DOHH2 (cell line): ENCODE measurements around the gene YPEL1.

Source experiments
- H3F3A ChIP-seq: fragments of 200-600 bp; sonication (generic), shearing (Covaris generic); 2 replicates; pipeline ENCODE4 v1.6.0; 2016; ENCODE audit warnings: antibody characterized with exemption, mild to moderate bottlenecking; ENCODE audit not compliant: control insufficient read depth, insufficient read depth
- H3K27ac ChIP-seq: fragments of 200-600 bp; sonication (generic); 2 replicates; pipeline ENCODE4 v1.5.1; 2014; ENCODE audit warnings: low read depth, mild to moderate bottlenecking, low read length, moderate library complexity
- H3K27me3 ChIP-seq: fragments of 200-600 bp; sonication (generic); 2 replicates; pipeline ENCODE4 v1.6.1; 2014; ENCODE audit warnings: mild to moderate bottlenecking, low read length, mixed read lengths; ENCODE audit not compliant: control insufficient read depth
- H3K36me3 ChIP-seq: fragments of 200-600 bp; sonication (generic); 2 replicates; pipeline ENCODE4 v1.6.1; 2014; ENCODE audit warnings: mild to moderate bottlenecking, low read length, moderate library complexity, mixed read lengths; ENCODE audit not compliant: control insufficient read depth
- H3K4me1 ChIP-seq: fragments of 200-600 bp; sonication (generic); 2 replicates; pipeline ENCODE4 v1.6.1; 2014; ENCODE audit warnings: mild to moderate bottlenecking, low read length, mixed read lengths; ENCODE audit not compliant: control insufficient read depth
- H3K4me2 ChIP-seq: fragments of 200-600 bp; sonication (generic); 2 replicates; pipeline ENCODE4 v1.6.0; 2014; ENCODE audit warnings: mild to moderate bottlenecking, low read length, moderate library complexity
- H3K4me3 ChIP-seq: fragments of 200-600 bp; sonication (generic); 2 replicates; pipeline ENCODE4 v1.5.1; 2014; ENCODE audit warnings: mild to moderate bottlenecking, low read length, mixed read lengths
- H3K79me2 ChIP-seq: fragments of 200-600 bp; sonication (generic); 2 replicates; pipeline ENCODE4 v1.6.1; 2014; ENCODE audit warnings: mild to moderate bottlenecking, low read length, mixed read lengths; ENCODE audit not compliant: control insufficient read depth
- H3K9me2 ChIP-seq: fragments of 200-600 bp; sonication (generic); replicated peaks from 2 replicates; pipeline ENCODE4 v1.6.1; 2014; ENCODE audit warnings: mild to moderate bottlenecking, low read length, mixed read lengths; ENCODE audit not compliant: control insufficient read depth
- H3K9me3 ChIP-seq: fragments of 200-600 bp; sonication (generic); 2 replicates; pipeline ENCODE4 v1.6.1; 2014; ENCODE audit warnings: antibody characterized with exemption, low read length, mixed read lengths; ENCODE audit not compliant: control insufficient read depth, insufficient read depth
- H4K20me1 ChIP-seq: fragments of 200-600 bp; sonication (generic); 2 replicates; pipeline ENCODE4 v1.6.0; 2014; ENCODE audit warnings: low read depth, mild to moderate bottlenecking, antibody characterized with exemption, low read length, moderate library complexity; ENCODE audit not compliant: control insufficient read depth, insufficient read depth
- CTCF ChIP-seq: fragments of 200-600 bp; sonication (generic); IDR thresholded peaks from one replicate; pipeline ENCODE4 v1.5.1; 2014; ENCODE audit warnings: antibody characterized with exemption, mild to moderate bottlenecking, low read depth, low read length; ENCODE audit not compliant: poor library complexity, severe bottlenecking
- EZH2phosphoT487 ChIP-seq: fragments of 200-600 bp; sonication (generic); IDR thresholded peaks from 2 replicates; pipeline ENCODE4 v1.6.1; 2017; ENCODE audit warnings: borderline replicate concordance, mild to moderate bottlenecking, antibody characterized with exemption, low read length, moderate library complexity, mixed read lengths

The YPEL1 gene

GRCh38 chr22:21687685-21688259 lies 47.8 kb downstream of the YPEL1 start:
- Histone ChIP-seq H3F3A (no peaks in the 10 kb centered on the region), H3K4me1 (no peaks in the 10 kb centered on the region), H3K9me3 (no peaks in the 10 kb centered on the region), H3K9me2 (no peaks in the 10 kb centered on the region), H3K79me2 (no peaks in the 10 kb centered on the region), H3K4me3 (no peak overlapping the region), H4K20me1 (no peaks in the 10 kb centered on the region), H3K36me3 (peaks cover 61% of the 10 kb centered on the region), H3K27me3 (no peaks in the 10 kb centered on the region), H3K4me2 (no peak overlapping the region), H3K27ac (no peak overlapping the region)
- TF ChIP-seq EZH2phosphoT487 (no peak), CTCF (no peak)

DNA sequence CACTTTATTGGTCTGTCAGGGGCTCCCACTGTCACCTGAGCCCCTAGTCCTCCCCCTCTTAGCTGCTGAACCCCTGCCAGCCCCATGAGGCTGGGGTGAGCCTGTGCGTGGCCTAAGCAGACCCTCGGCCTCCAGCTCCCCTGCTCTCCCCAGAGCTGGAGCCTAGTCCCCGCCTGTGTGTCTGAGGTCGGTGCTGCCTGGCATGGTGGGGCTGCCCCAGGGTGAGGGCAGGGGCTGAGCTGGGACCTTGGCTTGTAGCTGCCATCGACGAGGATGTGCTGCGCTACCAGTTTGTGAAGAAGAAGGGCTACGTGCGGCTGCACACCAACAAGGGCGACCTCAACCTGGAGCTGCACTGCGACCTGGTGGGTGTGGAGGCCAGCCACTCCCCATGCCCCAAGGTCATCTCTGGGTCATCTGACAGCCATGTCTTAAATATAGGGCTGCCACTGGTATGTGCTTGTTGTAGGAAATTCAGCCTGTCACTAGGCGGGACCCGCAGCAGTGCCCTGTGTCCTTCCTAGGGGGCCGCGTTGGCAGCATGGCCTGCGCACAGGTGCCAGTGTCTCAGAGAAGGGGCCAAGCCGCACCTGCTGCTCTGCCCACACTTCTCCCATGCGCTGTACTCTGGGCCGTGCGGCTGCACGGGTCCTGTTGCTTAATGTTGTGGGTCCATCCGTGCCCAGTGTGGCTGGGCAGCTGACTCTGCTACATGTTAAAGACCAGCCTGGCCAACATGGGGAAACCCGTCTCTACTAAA lies 48.8 kb downstream of the YPEL1 start:
- no peaks in the 10 kb centered on the region for H3K9me3 ChIP-seq
- no peak overlapping the region for H3K4me3 ChIP-seq
- H3K36me3 ChIP-seq, result peaks cover 69% of the 10 kb centered on the region
- H3F3A ChIP-seq, result no peaks in the 10 kb centered on the region
- no peak overlapping the region for H3K27ac ChIP-seq
- no peaks in the 10 kb centered on the region for H3K9me2 ChIP-seq
- H3K4me2 ChIP-seq, result no peak overlapping the region
- H4K20me1 ChIP-seq, result no peaks in the 10 kb centered on the region
- H3K4me1 ChIP-seq, result no peaks in the 10 kb centered on the region
- TF ChIP-seq EZH2phosphoT487 (no peak), CTCF (no peak)
- no peaks in the 10 kb centered on the region for H3K79me2 ChIP-seq
- H3K27me3 ChIP-seq, result no peaks in the 10 kb centered on the region

DNA sequence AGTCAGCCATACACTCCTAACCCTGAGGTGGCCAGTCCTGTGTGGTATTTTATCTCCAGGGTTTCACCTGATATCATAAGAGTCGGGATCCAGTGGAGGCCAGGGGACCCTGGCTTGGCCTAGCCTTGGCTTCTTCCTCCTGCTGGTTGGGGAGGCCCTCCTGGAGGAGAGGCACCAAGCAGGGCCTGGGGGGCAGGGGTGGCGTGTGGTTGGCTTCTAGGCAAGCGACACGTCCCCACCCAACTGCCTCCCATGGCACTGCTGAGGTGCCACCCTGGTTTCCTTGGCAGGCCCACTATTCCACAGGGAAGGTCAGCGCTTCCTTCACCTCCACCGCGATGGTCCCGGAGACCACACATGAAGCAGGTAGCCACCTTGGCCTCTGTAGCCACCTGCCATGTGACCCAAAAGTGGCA lies 49.4 kb downstream of the YPEL1 start:
- no peaks in the 10 kb centered on the region for H3F3A ChIP-seq
- no peak overlapping the region for H3K4me3 ChIP-seq
- H3K9me2 ChIP-seq, result no peaks in the 10 kb centered on the region
- no peak overlapping the region for H3K27ac ChIP-seq
- no peak overlapping the region for H3K4me2 ChIP-seq
- no peaks in the 10 kb centered on the region for H3K9me3 ChIP-seq
- TF ChIP-seq CTCF, result no peak
- no peaks in the 10 kb centered on the region for H3K79me2 ChIP-seq
- peaks cover 70% of the 10 kb centered on the region for H3K36me3 ChIP-seq
- H3K4me1 ChIP-seq, result no peaks in the 10 kb centered on the region
- H3K27me3 ChIP-seq, result no peaks in the 10 kb centered on the region
- H4K20me1 ChIP-seq, result no peaks in the 10 kb centered on the region
